K562 treated with DMSO at 1 percent for 48 hours (cell line): ENCODE measurements around the gene TAS2R43. TPM values are rescaled to one million over a fixed set of nuclear protein-coding genes. Genes with fewer than 3 reads are reported as not detected.

Experiments
- total RNA-seq: library from RNA; unstranded; fragments of 300-600 nt; gene quantifications from 2 replicates; pipeline ENCODE4 v1.2.3, GENCODE V29; 2022; ENCODE audit warnings: low replicate concordance; ENCODE audit errors: extremely low read depth

Gene TAS2R43
- total RNA-seq = not detected in 2 replicates

GRCh38 chr12:11092128-11092527 is at the start of gene TAS2R43:
TAS2R43 (minus strand) TSS chr12:11092313; CDS start chr12:11092229, 84 bp downstream.

GRCh38 chr12:11134305-11134704 is 42.2 kb upstream of the TAS2R43 start, which contains the start of gene TAS2R30:
TAS2R30 (minus strand) TSS chr12:11134644; CDS start chr12:11134244, 400 bp downstream.

GRCh38 chr12:11062194-11062593 is 29.9 kb downstream of the TAS2R43 start, which contains the start of gene TAS2R46:
TAS2R46 (minus strand) TSS chr12:11062294; CDS start chr12:11062294, 0 bp downstream.

Other genes with a start within 250 kb of the TAS2R43 start
- gene PRR4, start 242.8 kb downstream of the TAS2R43 start, total RNA-seq = not detected in 2 replicates
- not detected in 2 replicates for gene PRH1, start 208.1 kb downstream of the TAS2R43 start, total RNA-seq
- gene TAS2R13, start 182.8 kb downstream of the TAS2R43 start, total RNA-seq = not detected in 2 replicates
- not detected in 2 replicates for gene PRH2, start 163.1 kb downstream of the TAS2R43 start, total RNA-seq
- gene TAS2R14, start 153.1 kb downstream of the TAS2R43 start, total RNA-seq = not detected in 2 replicates
- gene TAS2R50, start 105.4 kb downstream of the TAS2R43 start, total RNA-seq = not detected in 2 replicates
- gene TAS2R20, start 94.0 kb downstream of the TAS2R43 start, total RNA-seq = not detected in 2 replicates
- gene TAS2R19, start 69.7 kb downstream of the TAS2R43 start, total RNA-seq = not detected in 2 replicates
- not detected in 2 replicates for gene TAS2R31, start 60.9 kb downstream of the TAS2R43 start, total RNA-seq
- not detected in 2 replicates for gene TAS2R46, start 30.0 kb downstream of the TAS2R43 start, total RNA-seq
- not detected in 2 replicates for gene TAS2R30, start 42.3 kb upstream of the TAS2R43 start, total RNA-seq
- not detected in 2 replicates for gene SMIM10L1, start 78.9 kb upstream of the TAS2R43 start, total RNA-seq
- not detected in 2 replicates for gene TAS2R42, start 94.6 kb upstream of the TAS2R43 start, total RNA-seq
- gene PRB3, start 177.4 kb upstream of the TAS2R43 start, total RNA-seq = not detected in 2 replicates
- not detected in 2 replicates for gene PRB4, start 218.1 kb upstream of the TAS2R43 start, total RNA-seq